ENCODE measurements around the gene VGLL4.

The VGLL4 gene

GRCh38 chr3:11551036-11551435 is 92.7 kb downstream of the VGLL4 start:
- no peak overlapping the region for H3K4me3 ChIP-seq (ENCODE audit: control insufficient read depth, low read depth, low read length)
- no peak for DNase-seq (ENCODE audit: low read depth)

GRCh38 chr3:11549580-11550140 is 94.1 kb downstream of the VGLL4 start:
- no peak for DNase-seq (ENCODE audit: low read depth)
- no peak overlapping the region for H3K4me3 ChIP-seq (ENCODE audit: control insufficient read depth, low read depth, low read length)
- TF ChIP-seq CTCF (IDR thresholded peaks at IDR 0.05; ENCODE audit: control insufficient read depth, insufficient read depth, low read depth, low read length, missing control alignments), result no peak

More at GRCh38 chr3:11551036-11551435, 92.7 kb downstream of the VGLL4 start:
- TF ChIP-seq CTCF (IDR thresholded peaks at IDR 0.05; ENCODE audit: control insufficient read depth, insufficient read depth, low read depth, low read length, missing control alignments), result no peak

- no peak overlapping the region for H3K4me3 ChIP-seq (ENCODE audit: control insufficient read depth, low read depth, low read length)
- DNase-seq (ENCODE audit: low read depth), result no peak
- no peak for TF ChIP-seq CTCF (IDR thresholded peaks at IDR 0.05; ENCODE audit: control insufficient read depth, insufficient read depth, low read depth, low read length, missing control alignments)
Observed at GRCh38 chr3:11548721-11549131, 95.0 kb downstream of the VGLL4 start.

GRCh38 chr3:11547498-11547897 is 96.2 kb downstream of the VGLL4 start:
- TF ChIP-seq CTCF (IDR thresholded peaks at IDR 0.05; ENCODE audit: control insufficient read depth, insufficient read depth, low read depth, low read length, missing control alignments), result no peak
- no peak overlapping the region for H3K4me3 ChIP-seq (ENCODE audit: control insufficient read depth, low read depth, low read length)
- no peak for DNase-seq (ENCODE audit: low read depth)

- no peak for TF ChIP-seq CTCF (IDR thresholded peaks at IDR 0.05; ENCODE audit: control insufficient read depth, insufficient read depth, low read depth, low read length, missing control alignments)
- DNase-seq (ENCODE audit: low read depth), result no peak
- no peak overlapping the region for H3K4me3 ChIP-seq (ENCODE audit: control insufficient read depth, low read depth, low read length)
Observed at GRCh38 chr3:11546657-11547302, 96.9 kb downstream of the VGLL4 start.

- no peak for DNase-seq (ENCODE audit: low read depth)
Observed at GRCh38 chr3:11545186-11545851, 98.4 kb downstream of the VGLL4 start.

More at GRCh38 chr3:11545186-11545851, 98.4 kb downstream of the VGLL4 start:
- H3K4me3 ChIP-seq (ENCODE audit: control insufficient read depth, low read depth, low read length), result no peak overlapping the region
- no peak for TF ChIP-seq CTCF (IDR thresholded peaks at IDR 0.05; ENCODE audit: control insufficient read depth, insufficient read depth, low read depth, low read length, missing control alignments)
